ENCODE data around the gene THSD7A.

Gene THSD7A

DNA sequence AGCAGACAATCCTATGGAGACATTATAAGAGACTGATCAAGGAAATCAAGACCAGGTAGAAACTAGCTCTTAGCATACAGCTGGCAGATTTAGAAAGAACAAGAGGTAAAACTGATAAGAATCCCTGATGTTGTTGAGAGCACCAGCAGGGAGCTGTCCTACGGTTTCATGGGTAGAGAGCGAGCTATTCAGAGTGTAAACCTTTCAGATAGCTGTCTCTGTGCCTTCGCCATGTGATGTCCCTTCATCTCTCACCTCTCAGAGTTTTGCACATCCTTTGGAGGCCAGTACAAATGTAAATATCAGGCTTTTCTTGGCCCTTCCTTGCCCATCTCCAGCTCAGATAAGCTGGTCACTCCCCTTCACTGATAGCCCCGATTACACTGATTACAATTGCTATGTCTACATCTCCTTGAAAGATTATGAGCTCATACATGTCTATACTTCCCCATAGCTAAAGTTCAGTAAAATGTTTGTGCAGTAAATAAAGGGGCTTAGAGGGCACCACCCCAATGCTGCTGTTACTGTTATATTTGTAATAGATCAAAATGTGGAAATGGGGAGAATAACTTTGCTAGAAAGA is 21.9 kb downstream of the THSD7A start:
- DNase-seq (ENCODE audit: low read depth, low spot score): no peak

DNA sequence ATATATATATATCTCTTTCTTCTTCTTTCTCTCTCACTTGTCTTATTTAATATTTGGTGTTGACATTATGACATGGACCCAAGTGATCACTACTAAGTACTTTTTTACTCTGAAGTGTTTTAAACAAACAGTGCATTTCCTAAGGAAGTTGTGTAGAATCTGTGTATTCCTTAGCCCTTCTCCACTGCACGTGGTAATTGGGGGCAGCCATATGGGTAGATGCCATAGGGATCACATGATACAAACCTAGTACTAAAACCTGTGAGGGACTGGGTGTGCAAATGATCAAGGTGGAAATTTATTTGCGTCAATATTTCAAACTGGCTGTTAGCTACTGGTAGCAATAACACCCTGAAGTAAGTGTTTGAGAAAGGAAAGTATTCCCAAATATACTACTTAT is 25.0 kb downstream of the THSD7A start:
- no peak for DNase-seq (ENCODE audit: low read depth, low spot score)

DNA sequence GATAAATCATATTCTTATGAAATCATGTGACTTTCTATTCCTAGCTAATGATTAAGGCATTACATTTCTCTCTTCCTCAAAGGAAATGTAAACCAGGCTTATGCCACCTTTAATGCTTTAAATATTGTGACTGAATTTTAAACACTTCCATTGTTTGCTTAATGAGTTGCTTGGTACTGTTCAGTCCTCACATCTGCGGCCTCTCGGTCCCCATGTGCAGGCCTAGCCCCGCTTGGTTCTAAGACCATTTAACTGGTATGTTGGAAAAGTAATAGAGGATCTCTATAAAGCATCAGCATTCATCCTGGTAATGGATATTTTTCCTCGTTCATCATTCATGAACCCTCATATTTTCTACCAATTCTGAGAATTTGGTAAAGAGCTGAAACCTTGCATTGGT is 27.4 kb downstream of the THSD7A start:
- no peak for DNase-seq (ENCODE audit: low read depth, low spot score)

DNA sequence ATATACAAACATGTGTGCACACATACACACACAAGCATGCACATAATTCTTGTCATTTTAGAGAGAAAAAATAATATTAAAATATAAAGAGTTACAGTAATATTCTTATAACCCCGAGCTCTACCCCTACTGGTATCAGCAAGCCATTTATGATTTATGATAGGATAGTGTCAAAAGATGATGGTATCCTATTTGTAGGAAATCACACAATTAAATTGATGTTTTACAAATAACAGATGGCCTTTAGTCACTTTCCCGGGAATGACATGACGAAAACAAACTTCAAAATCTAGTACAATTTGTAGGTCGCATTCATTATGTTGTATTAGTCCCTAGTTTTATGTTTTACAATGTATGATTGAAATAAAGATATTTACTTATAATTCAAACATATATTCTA is 36.8 kb downstream of the THSD7A start:
- DNase-seq (ENCODE audit: low read depth, low spot score): no peak

DNA sequence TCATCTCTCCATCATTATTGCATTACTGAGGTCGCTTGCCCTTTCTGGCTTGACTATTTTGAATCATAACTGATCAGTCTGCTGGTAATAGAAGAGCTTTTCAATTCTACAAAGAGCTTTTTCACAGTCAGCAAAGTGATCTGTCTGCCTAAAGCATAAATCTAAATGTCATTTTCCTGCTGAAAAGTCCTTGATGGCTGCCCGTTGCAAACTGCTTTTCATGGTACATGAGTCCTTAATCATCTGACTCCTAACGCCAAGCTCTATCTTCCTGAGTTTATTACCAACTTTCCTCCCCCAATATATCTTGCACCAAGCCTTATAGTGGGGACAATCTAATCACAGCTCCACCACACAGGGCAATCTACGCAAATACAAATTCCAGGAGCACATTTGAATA is 39.8 kb downstream of the THSD7A start:
- no peak for DNase-seq (ENCODE audit: low read depth, low spot score)

DNA sequence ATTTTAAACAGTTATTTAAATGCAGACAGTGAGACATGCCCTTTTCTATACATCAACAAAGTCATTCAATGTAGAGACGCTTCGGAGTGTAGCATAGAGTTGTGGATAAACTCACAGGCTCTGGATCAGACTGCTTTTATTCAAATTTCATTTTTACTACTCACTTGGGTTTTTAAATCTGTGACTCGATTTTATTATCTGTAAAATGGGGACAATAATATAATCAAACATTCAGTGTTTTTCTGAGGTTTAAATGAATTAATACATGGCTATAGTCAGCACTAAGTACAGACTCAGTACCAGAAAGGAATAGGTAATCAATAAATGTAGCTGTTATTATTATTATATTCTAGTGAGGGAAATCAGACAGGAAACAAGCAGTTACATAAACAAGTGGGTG is 43.4 kb downstream of the THSD7A start:
- no peak for DNase-seq (ENCODE audit: low read depth, low spot score)

DNA sequence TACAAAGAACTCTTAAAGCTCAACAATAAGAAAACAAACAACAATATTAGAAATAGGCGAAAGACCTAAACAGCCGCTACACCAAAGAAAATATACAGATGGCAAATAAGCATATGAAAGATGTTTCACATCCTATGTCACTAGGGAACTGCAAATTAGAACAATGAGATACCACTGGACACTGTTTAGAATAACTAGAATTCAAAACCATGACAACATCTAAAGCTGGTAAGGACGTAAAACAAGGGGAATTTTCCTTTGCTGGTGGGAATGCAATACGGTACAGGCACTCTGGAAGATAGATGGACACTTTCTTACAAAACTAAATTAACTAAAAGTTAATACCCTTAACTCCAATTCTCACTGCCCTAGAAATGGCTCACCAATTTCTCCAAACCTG is 44.5 kb downstream of the THSD7A start:
- no peak for DNase-seq (ENCODE audit: low read depth, low spot score)

DNA sequence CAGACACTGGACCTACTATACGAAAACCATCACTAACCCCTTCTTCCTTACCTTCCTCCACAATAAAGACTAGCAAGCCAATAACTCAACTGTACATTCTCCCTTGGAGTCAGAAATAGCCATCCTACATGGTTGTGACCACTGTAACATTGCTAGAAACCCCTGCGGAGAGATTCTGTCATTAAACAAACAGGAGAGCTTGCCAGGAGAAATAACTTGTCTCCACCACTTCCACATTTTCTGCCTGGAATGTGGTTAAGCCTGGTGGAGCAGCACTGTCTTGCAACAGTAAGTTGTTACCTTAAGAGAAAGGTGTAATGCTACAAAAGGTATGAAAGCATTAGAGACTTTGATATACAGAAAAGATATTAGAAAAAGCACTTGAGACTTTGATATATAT is 45.8 kb downstream of the THSD7A start:
- no peak for DNase-seq (ENCODE audit: low read depth, low spot score)

DNA sequence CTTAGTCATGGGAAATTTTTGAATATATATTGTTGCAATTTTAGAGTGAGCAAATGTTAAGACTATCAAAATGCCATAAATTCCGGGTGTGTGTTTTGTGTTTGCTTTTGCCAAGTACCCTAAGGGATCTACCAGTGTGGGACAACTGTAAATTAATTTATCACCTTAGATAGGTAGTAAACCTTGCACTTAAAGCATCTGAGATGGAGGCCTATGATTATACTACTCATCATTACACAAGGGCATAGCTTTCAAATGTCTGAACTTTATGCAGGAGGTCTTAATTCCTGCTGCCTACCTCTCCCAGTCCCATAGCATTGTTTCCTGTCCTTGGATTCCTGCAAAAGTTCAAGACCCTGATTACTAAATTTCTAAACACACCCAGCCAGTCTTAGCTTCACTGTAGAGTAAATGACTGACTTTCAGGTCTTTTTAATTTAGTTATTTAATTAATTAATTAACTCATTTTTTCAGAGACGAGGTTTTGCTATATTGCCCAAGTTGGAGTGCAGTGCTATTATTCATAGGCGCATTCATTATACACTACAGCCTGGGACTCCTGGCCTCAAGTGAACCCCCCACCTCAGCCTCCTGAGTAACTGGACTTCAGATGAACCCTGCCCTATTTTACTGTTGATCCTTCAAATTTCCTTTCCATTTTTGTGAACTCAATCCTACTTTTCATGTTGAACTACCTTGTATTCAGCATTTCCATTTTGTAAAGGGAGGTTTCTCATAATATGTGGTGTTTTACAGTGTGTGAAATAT is 47.0 kb downstream of the THSD7A start:
- no peak for DNase-seq (ENCODE audit: low read depth, low spot score)

DNA sequence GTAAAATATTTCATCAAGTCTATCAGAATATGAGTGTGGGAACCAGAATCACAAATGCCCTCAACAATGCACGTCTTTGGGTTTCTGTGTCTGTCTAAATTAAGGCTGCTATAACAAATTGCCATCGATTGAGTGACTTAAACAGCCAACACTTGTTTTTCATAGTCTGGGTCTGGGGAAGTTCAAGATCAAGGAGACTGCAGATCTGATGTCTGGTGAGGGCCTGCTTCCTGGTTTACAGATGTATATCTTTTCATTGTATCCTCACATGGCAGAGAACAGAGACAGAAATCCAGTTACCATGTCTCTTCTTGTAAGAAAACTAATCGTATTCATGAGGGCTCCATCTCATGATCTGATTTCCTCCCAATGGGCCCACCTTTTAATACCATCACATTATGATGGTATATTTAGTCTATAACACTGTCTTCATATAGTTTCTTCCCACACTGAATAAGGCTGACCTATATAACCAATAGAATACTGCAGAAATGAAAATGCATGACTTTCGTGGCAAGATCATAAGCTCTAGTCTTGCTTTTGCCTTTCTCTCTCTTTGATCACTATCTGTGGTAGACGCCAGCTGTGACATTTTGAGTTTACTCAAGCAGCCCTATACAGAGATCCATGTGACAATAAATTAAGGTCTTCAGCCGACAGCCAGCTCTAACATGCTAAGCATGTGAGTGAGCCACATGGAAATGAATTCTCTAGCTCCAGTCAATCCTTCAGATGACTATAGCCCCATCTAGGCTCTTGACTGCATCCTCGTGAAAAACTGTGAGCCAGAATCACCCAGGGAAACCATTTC is 51.9 kb downstream of the THSD7A start:
- DNase-seq (ENCODE audit: low read depth, low spot score): no peak

DNA sequence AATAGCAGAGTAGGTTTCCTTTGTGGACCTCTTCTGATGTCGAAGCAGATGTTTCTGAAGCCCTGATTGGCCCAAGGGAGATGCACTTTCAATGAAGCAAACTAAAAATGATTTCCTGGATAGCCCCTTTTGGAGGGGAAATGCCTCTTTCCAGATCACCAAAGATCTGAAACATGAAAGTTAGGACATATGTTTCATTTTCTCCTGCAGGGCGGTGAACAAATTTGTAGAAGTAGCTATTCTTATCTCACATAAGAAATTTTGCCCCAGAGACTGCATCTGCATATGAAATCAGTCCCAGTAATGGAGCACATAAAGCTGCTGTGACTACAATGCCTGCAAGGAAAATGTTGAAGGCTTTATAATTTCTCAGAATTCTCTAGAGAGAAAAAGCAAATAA is 56.0 kb downstream of the THSD7A start:
- DNase-seq (ENCODE audit: low read depth, low spot score): no peak

DNA sequence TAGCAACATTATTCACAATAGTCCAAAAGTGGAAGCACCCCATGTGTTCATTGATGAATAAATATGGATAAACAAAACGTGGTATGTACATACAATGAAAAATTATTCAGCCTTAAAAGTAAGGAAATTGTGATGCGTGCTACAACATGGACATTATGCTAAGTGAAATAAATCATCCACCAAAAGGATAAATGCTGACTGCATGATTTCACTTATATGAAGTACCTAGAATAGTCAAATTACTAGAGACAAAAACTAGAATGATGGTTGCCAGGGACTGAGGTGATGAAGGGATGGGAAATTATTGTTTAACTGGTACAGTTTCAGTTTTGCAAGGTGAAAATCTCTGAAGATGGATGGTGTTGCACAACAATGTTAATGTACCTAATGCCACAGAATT is 56.6 kb downstream of the THSD7A start:
- no peak for DNase-seq (ENCODE audit: low read depth, low spot score)

DNA sequence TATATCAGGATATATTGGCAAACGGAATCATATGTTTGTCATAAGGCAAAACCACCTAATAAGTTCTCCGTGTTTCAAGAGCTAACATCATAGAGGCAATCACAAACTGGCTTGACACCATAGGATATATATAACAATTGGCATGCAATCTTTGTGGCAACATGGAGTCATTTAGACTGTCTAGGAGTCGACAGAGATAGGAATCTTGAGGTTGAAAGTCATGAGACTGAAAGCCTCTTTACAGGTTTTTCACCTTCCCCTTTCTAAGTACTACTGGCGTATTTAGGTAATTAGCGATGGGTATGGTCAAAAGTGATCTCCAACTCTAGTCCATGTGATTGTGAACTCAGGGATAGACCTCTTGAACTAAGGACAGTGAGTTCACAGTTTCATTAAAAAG is 63.7 kb downstream of the THSD7A start:
- no peak for DNase-seq (ENCODE audit: low read depth, low spot score)

DNA sequence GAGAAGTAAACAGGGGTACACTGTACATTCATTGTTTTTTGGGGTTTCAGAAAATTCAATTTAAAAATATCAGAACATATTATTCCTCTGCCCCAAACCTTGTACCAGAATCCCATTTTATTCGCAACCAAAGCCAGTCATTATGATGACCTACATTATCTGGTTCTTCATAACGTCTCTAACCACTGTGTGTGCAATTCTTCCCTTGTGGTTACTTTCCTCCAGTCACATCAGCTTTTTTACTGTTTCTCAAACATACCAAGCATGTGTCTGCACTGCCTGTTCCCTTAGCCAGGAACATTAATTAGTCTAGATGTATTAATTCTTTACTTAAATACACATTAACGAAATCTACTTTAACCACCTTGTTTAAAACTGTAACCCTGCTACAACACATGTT is 64.8 kb downstream of the THSD7A start:
- DNase-seq (ENCODE audit: low read depth, low spot score): no peak

DNA sequence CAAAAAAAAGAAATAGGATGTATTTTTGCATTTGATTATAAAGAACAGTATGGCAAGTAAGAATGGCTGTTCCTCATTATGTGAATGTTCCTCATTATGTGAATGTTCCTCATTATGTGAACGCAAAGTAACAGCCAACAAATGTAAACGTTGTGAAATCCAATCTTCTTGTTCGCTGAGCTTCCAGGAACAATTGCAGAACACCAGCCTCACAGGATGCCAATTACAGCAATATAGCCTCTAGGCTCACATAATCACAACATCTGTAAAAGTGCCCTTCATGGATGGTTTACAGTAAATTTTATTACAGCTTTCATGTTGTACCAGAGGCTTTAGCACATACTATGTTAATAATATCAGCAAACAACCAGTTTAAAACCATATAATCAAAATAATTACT is 71.6 kb downstream of the THSD7A start:
- no peak for DNase-seq (ENCODE audit: low read depth, low spot score)

DNA sequence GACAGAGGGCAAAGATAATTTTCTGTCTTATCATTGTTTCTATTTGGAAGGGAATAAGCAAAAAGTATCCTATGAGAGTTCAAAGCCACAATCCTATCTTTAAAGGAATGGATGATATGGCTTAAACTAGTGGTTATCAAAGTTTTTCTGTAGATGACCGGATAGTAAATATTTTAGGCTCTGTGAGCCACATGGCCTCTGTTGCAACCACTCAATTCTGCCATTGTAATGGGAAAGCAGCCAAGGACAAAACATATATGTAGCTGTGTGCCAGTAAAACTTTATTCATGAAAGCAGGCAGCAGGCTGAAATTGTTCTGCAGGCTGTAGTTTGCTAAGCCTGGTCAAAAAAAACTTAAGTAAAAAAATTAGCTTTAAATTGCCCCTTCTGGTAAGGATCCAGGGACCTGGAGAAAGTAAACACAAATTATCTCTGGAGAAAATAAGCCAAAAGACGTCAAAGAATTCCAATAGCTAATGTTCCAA is 73.3 kb downstream of the THSD7A start:
- DNase-seq (ENCODE audit: low read depth, low spot score): no peak

DNA sequence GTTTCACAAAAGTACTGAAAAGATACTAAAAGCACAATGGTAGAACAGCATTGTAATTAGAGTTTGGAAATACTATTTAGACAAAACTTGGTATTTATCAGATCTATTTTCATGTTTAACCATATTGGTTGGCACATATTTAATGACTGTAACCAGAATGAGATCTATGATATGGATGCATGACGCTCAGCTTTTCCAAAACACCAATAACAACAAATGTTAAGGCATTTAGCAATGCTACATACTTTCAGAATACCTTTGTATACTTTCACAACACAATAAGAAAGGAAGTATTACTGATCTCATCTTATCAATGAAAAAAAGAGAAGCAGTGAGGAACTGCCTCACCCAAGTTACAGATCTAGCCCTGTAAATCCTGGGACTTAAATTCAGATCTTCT is 74.8 kb downstream of the THSD7A start:
- no peak for DNase-seq (ENCODE audit: low read depth, low spot score)

DNA sequence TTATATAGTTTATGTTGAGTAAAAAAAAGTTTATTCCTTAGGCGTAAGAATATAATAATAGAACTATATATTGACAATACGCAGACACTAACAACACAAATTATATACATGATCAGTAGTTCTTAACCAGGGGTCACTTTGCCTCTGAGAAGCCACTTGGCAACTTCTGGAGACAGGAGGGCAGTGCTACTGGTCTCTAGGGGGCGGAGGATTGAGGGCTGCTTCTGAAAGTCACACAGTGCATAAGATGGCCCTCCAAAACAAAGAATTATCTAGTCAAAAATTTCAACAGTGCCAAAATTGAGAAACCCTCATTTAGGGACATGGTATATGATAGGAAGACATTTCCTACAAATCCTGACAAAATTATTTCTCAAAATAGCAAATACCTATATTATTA is 77.1 kb downstream of the THSD7A start:
- DNase-seq (ENCODE audit: low read depth, low spot score): no peak

DNA sequence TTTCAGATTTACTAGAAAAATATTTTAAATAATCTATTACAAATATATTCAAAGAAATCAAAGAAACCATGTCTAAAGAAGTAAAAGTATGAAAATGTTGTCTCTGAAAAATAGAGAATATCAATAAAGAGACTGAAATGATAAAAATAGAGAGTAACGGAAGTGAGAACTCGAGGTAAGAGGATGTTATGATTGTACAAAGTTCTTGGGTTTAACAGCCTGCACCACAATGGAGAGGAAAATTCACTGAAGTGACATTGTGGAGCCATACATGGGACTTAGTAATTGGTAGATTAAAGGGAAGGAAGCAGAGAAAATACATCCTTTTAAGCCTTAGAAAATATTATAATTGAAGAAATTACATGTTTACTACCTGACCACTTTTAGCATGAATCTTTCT is 77.9 kb downstream of the THSD7A start:
- no peak for DNase-seq (ENCODE audit: low read depth, low spot score)

DNA sequence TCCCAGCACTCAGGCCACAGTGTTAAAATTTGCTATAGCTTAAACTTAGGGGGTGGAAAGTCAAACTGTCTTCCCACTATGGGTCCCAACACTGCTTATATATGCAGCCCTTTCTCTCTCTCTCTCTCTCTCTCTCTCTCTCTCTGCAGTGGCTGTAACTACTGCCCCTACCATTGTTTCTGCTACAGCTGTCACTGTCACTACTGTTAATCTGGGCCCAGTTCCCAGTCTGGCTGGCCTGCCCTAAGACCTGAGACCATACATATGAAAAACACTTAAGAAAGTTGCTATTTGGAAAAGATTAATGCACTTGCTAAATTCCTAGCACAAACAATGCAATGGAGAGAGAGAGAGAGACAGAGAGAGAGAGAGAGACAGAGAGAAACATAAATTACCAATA is 78.6 kb downstream of the THSD7A start:
- no peak for DNase-seq (ENCODE audit: low read depth, low spot score)

DNA sequence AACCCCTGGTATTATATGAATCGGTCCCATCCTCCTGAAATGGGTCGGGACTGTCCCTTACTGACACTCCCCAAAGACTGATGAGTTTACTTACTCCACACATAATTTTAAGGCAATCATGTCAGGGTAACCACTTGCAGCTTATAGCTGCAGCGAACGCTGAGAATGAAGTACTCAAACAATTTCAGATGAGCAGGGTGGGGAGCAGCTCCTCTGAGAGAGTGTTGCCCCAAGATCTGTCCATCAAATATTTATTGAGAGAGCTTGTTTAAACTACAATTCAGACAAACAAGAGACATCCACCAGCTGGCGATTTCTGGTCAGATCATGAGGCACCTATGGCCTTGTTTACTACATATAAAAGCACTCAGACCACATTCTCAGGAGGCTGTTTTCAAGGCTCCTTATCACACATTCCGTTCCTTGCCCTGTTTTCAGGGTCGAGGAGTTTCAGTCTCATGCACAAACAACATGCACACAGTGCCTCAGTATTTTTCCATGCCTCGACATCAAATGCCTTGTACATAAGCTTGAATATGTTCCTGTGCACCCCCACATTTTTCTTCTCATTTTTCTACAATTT is 80.1 kb downstream of the THSD7A start:
- no peak for DNase-seq (ENCODE audit: low read depth, low spot score)

DNA sequence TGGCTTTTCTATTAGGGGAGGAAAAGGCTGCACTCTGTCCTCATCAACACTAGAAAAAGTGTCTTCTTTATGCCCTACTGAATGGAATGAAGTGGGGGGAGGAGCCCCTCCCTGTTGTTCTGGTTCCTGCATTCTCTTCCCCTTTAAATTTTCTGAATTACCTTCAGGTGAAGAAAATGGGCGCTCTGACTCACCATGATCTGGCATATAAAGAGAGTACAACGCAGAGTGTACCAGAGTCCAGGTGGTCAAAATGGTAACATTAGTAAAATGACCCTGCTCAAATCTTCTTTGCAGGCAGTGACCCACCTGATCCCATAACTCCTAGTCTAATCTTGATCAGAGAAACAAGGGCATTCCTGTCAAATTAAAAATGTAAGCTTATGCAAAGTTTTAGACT is 80.7 kb downstream of the THSD7A start:
- DNase-seq (ENCODE audit: low read depth, low spot score): no peak
